WTC11 (cell line): ENCODE results near the gene ERBB4.

Experiments
- ATF3 ChIP-seq: sonication (generic); formaldehyde crosslinking; conservative IDR thresholded peaks from 2 replicates; pipeline ENCODE4 v1.8.1; 2022; ENCODE audit warnings: mild to moderate bottlenecking, missing genetic modification reagents
- CREM ChIP-seq: sonication (generic); formaldehyde crosslinking; IDR thresholded peaks from 2 replicates; pipeline ENCODE4 v1.8.1; 2022; ENCODE audit warnings: mild to moderate bottlenecking, missing genetic modification reagents, moderate library complexity
- CTCF ChIP-seq: fragments of 200-600 bp; IDR thresholded peaks from 2 replicates; pipeline ENCODE4 v1.8.0; 2022; ENCODE audit warnings: antibody characterized with exemption
- FOXK1 ChIP-seq: sonication (generic); formaldehyde crosslinking; IDR thresholded peaks from 2 replicates; pipeline ENCODE4 v1.8.0; 2022; ENCODE audit warnings: mild to moderate bottlenecking, moderate library complexity, missing genetic modification reagents
- JUN ChIP-seq: sonication (generic); formaldehyde crosslinking; IDR thresholded peaks from 2 replicates; pipeline ENCODE4 v1.8.0; 2023; ENCODE audit warnings: mild to moderate bottlenecking, missing genetic modification reagents
- NR2C2 ChIP-seq: sonication (generic); formaldehyde crosslinking; IDR thresholded peaks from 2 replicates; pipeline ENCODE4 v1.8.0; 2022; ENCODE audit warnings: mild to moderate bottlenecking, missing genetic modification reagents
- ZSCAN18 ChIP-seq: fragments of 250-450 bp; sonication (Bioruptor Pico); IDR thresholded peaks from 2 replicates; pipeline ENCODE4 v2.1.2; 2022; ENCODE audit warnings: mild to moderate bottlenecking, moderate library complexity
- TF ChIP-seq, protein P1 (sequence below): sonication (generic); formaldehyde crosslinking; IDR thresholded peaks from 2 replicates; pipeline ENCODE4 v1.8.1; 2023; ENCODE audit warnings: mild to moderate bottlenecking, missing genetic modification reagents, moderate library complexity

- TF ChIP-seq ATF3 (CRISPR knock-in tag) = no peak
- no peak for TF ChIP-seq CTCF
- no peak for TF ChIP-seq NR2C2 (CRISPR knock-in tag)
- no peak for TF ChIP-seq JUN (CRISPR knock-in tag)
- TF ChIP-seq, protein P1, sequence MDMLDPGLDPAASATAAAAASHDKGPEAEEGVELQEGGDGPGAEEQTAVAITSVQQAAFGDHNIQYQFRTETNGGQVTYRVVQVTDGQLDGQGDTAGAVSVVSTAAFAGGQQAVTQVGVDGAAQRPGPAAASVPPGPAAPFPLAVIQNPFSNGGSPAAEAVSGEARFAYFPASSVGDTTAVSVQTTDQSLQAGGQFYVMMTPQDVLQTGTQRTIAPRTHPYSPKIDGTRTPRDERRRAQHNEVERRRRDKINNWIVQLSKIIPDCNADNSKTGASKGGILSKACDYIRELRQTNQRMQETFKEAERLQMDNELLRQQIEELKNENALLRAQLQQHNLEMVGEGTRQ (CRISPR knock-in tag) = no peak
- no peak for TF ChIP-seq CREM (CRISPR knock-in tag)
- no peak for TF ChIP-seq ZSCAN18 (CRISPR knock-in tag)
- TF ChIP-seq FOXK1 = no peak
Measured at GRCh38 chr2:211798868-211799267, 739.7 kb downstream of the ERBB4 start.
